Stimulated activated naive CD8-positive, alpha-beta T cell treated with anti-CD3 and anti-CD28 coated beads, Interleukin-15, Interleukin-2, amounts not matched to agents 100 ng/mL and 50 ng/mL, for 24 hours (primary cell): ENCODE results near the gene FAM13A.
"Not testable (repeated sequence)": the region's sequence is repeated elsewhere in the genome, so short reads cannot be mapped to it uniquely, and the experiment has no call there.

Source experiments
- H3K27ac Mint-ChIP-seq: one replicate; pipeline ENCODE4 v1.8.0; 2021; ENCODE audit warnings: mild to moderate bottlenecking, mixed read lengths
- H3K27me3 Mint-ChIP-seq: one replicate; pipeline ENCODE4 v1.8.0; 2021; ENCODE audit warnings: mixed read lengths
- H3K36me3 Mint-ChIP-seq: one replicate; pipeline ENCODE4 v1.8.0; 2021; ENCODE audit warnings: low read depth, mixed read lengths
- H3K4me1 Mint-ChIP-seq: one replicate; pipeline ENCODE4 v1.8.0; 2021; ENCODE audit warnings: low read depth, mixed read lengths
- H3K4me3 Mint-ChIP-seq: one replicate; pipeline ENCODE4 v1.8.0; 2021; ENCODE audit warnings: mild to moderate bottlenecking, mixed read lengths
- H3K9me3 Mint-ChIP-seq: one replicate; pipeline ENCODE4 v1.8.0; 2021; ENCODE audit warnings: mixed read lengths

FAM13A gene

DNA sequence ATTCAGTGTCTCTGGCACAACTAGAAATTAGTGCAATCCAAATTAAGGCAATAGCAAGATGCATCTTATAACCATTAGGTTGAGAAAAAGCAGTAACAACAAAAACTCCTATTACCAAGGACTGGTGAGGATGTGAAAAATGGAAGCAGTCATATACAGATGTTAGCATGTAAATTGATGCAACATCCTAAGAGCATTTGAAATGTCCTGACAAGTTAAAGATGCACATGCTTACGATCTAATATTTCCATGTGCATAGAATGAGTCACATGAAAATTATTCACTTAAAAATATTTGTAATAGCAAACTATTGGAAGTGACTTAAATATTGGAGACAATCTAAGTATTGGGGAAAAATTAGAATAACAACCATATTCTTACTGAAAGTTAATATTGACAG is 163.0 kb downstream of the FAM13A start:
- Mint-ChIP-seq H3K9me3 (no peaks in the 10 kb centered on the region), H3K36me3 (no peaks in the 10 kb centered on the region), H3K4me1 (no peaks in the 10 kb centered on the region), H3K4me3 (no peak overlapping the region), H3K27ac (no peak overlapping the region), H3K27me3 (peaks cover 6% of the 10 kb centered on the region)

DNA sequence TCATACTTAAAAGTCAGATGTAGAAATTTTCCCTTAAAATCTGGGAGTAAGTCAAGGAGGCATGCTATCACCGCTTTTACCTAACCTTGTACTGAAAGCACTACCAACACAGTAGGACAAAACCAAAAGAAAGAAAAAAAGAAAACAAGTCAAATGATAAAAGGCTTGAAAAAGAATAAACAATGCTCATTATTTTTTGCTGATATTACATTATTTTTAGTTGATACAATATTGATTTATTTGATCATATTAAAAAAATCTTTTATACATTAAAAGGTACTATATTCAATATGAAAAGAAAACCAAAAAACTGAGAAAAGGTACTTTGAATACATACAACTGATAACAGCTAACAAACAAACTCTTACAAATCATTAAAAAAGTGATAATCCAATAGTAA is 164.3 kb downstream of the FAM13A start:
- Mint-ChIP-seq H3K36me3 (no peaks in the 10 kb centered on the region), H3K4me1 (no peaks in the 10 kb centered on the region), H3K27me3 (peaks cover 6% of the 10 kb centered on the region), H3K27ac (no peak overlapping the region), H3K4me3 (no peak overlapping the region), H3K9me3 (no peaks in the 10 kb centered on the region)

DNA sequence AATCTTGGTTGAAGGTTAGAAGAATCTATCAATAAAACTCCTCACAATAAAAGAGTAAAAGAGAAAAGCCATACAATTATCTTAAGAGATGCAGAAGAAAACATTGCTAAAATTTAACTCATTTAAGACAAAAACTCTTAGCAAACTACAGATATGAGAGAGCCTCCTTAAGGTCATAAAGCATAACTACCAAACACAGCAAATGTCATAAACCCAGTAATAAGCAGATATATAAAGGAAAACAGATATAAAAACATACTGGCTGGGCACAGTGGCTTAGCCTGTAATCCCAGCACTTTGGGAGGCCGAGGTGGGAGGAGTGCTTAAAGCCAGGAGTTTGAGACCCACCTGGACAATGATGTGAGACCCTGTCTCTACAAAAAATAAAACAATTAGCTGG is 165.3 kb downstream of the FAM13A start:
- Mint-ChIP-seq H3K27ac (no peak overlapping the region), H3K9me3 (no peaks in the 10 kb centered on the region)

DNA sequence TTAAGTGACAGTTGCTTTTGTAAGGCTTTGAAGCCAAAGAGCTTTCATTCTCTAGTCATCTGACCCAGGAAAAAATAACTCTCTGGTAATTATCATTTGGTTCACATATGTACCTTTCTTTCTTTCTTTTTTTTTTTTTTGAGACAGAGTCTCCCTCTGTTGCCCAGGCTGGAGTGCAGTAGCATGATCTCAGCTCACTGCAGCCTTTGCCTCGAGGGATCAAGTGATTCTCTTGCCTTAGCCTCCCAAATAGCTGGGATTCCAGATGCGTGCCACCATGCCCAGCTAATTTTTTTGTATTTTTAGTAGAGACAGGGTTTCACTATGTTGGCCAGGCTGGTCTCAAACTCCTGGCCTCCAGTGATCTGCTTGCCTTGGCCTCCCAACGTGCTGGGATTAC is 169.6 kb downstream of the FAM13A start:
- not testable (repeated sequence) for H3K9me3 Mint-ChIP-seq, H3K4me3 Mint-ChIP-seq, H3K36me3 Mint-ChIP-seq, H3K4me1 Mint-ChIP-seq, H3K27me3 Mint-ChIP-seq, H3K27ac Mint-ChIP-seq

More for the DNA sequence above, 165.3 kb downstream of the FAM13A start:
- H3K27me3 Mint-ChIP-seq, result peaks cover 6% of the 10 kb centered on the region
- no peaks in the 10 kb centered on the region for H3K4me1 Mint-ChIP-seq
- H3K36me3 Mint-ChIP-seq, result no peaks in the 10 kb centered on the region
- H3K4me3 Mint-ChIP-seq, result no peak overlapping the region

DNA sequence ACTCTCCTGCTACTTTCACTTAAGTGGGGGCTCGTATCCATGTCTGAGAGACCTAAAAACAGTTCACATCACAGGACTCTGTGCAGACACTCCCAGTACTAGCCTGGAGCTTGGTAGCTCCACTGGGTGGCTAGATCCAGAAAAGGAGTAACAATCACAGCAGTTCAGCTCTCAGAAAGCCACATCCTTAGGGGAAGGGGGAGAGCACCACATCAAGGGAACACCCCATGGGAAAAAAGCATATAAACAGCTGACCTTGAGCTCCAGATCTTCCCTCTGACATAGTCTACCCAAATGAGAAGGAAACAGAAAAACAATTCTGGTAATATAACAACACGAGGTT is 175.8 kb downstream of the FAM13A start:
- H3K27ac Mint-ChIP-seq, result no peak overlapping the region

DNA sequence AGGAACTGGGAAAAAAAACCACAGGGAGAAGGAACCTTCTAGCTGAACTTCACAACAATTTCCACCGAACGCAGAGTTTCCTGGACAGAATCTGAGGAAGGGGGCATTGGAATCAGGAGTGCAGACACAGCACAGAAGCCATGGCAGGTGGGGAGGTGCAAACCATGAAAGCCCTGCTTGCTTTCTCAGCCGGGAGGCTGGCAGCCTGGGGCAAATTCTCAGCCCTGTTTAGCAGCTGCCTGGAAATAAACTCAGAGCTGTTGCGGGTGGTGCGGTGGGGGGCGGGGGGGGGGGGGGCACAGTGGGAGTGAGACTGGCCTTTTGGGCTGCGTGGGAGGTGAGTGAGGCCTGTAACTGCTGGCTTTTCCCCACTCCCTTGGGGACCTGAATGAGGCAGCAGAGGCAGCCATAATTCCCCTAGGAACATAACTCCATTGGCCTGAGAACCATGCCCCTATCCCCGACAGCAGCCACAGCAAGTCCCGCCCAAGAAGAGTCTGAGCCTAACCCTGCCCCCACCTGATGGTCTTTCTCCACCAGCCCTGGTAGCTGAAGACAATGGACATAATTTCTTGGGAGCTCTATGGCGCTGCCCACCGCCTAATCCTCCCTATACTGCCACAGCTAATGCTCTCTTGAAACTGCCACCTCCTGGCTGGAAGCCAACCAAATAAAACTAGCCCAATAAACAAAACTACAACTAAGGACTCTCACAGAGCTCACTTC is 176.3 kb downstream of the FAM13A start:
- Mint-ChIP-seq H3K27me3 (no peaks in the 10 kb centered on the region), H3K9me3 (no peaks in the 10 kb centered on the region), H3K27ac (no peak overlapping the region), H3K4me1 (no peaks in the 10 kb centered on the region), H3K4me3 (no peak overlapping the region), H3K36me3 (no peaks in the 10 kb centered on the region)

More for the DNA sequence above, 175.8 kb downstream of the FAM13A start:
- Mint-ChIP-seq H3K27me3 (no peaks in the 10 kb centered on the region), H3K4me3 (no peak overlapping the region), H3K9me3 (no peaks in the 10 kb centered on the region), H3K4me1 (no peaks in the 10 kb centered on the region), H3K36me3 (no peaks in the 10 kb centered on the region)

DNA sequence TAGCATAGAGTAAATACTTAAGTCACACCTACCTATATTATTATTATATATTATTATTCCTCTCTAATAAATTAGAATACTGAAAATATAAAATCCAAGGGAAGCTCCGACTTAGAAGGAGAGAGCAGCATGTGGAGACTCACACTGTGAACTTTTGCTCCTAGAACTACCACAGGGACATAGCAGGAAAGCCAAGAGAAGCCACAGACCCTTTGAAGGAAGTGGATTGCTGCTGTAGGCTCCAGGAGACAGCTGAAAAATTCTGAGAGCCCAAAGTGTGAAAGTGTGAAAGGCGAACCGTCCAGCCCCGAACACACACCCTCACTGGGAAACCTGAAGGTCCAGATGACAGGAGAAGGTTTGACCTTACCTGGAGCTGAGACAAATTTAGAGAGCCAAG is 177.0 kb downstream of the FAM13A start:
- Mint-ChIP-seq H3K9me3 (no peaks in the 10 kb centered on the region), H3K36me3 (no peaks in the 10 kb centered on the region), H3K4me1 (no peaks in the 10 kb centered on the region), H3K4me3 (no peak overlapping the region), H3K27ac (no peak overlapping the region), H3K27me3 (no peaks in the 10 kb centered on the region)

DNA sequence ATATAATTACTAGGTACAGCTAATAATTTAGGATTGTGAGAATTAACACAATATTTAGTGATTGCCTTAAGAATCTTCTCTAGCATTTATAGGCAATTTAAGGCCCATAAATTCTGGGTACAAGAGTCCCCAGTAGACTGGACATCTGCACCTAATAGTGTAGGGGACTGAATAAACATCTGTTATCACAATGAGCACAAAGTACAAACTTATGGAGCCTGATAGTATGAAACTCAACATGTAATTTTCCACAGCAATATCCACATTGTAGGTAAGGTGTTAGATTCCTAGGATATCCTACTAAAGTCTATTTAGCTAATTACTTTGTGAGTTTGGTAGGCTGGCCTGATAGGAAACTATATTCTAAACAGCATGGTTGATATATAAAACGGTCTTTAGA is 178.3 kb downstream of the FAM13A start:
- Mint-ChIP-seq H3K27ac (no peak overlapping the region), H3K36me3 (no peaks in the 10 kb centered on the region), H3K4me1 (no peaks in the 10 kb centered on the region), H3K27me3 (no peaks in the 10 kb centered on the region), H3K9me3 (no peaks in the 10 kb centered on the region), H3K4me3 (no peak overlapping the region)

DNA sequence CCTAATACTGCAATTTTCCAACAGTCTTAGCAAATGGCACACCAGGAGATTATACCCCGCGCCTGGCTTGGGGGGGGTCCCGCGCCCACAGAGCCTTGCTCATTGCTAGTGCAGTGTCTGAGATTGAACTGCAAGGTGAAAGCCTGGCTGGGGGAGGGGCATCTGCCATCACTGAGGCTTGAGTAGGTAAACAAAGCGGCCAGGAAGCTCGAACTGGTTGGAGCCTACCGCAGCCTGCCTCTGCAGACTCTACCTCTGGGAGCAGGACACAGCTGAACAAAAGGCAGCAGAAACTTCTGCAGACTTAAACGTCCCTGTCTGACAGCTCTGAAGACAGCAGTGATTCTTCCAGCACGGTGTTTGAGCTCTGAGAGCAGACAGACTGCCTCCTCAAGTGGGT is 186.6 kb downstream of the FAM13A start:
- Mint-ChIP-seq H3K36me3 (no peaks in the 10 kb centered on the region), H3K4me3 (no peak overlapping the region), H3K27me3 (peaks cover 8% of the 10 kb centered on the region), H3K9me3 (no peaks in the 10 kb centered on the region), H3K27ac (no peak overlapping the region), H3K4me1 (no peaks in the 10 kb centered on the region)

DNA sequence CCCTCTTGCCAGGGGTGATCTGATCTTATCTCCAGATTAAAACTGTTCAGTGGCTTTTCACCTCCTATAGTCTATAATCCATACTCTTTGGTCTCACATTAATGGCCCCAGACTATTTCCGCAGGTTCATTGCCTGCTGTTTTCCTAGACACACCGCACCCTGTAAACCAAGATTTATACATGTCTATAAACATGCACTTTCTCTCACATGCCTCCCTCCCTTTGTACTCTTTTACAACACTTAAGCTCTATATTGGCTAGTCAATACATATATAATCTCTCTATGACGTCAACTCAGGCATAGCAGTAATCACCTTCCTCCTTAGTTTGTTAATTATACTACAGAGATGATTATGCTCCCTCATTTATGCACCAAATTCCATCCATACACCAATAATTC is 188.5 kb downstream of the FAM13A start:
- Mint-ChIP-seq H3K4me1 (no peaks in the 10 kb centered on the region), H3K4me3 (no peak overlapping the region), H3K27me3 (peaks cover 8% of the 10 kb centered on the region), H3K9me3 (no peaks in the 10 kb centered on the region), H3K36me3 (no peaks in the 10 kb centered on the region), H3K27ac (no peak overlapping the region)

DNA sequence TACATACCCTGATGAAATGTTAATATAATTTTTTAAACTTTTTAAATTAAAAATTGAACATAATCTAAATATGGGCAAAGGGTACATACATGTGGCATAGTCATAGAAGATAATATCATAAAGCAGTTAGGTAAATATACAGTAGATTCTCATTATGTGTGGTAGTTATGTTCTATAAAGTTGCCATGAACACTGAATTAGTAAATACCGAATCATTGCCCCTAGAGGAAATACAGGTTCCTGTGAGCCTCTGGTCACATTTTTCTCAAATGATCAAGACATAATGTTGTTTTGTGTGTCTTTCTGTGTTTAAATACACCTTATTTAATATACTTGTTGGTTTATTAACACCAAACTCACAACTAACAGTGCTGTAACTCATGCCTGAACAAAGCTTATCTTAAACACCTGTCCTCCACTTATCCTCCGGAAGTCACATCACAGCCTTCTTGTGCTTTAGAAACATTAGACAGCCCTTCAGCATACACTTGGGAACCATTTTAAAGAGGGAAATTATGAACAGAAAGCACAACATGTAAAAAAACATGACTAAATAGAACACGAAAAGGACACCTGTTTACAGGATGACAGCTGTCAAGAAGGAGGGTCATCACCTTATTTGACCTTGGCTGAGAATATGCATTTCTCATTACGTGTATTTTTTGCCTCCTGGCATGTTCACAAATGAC is 190.0 kb downstream of the FAM13A start:
- H3K36me3 Mint-ChIP-seq, result no peaks in the 10 kb centered on the region
- H3K9me3 Mint-ChIP-seq, result no peaks in the 10 kb centered on the region
- peaks cover 6% of the 10 kb centered on the region for H3K27me3 Mint-ChIP-seq
- H3K4me3 Mint-ChIP-seq, result no peak overlapping the region
- no peak overlapping the region for H3K27ac Mint-ChIP-seq
- no peaks in the 10 kb centered on the region for H3K4me1 Mint-ChIP-seq

DNA sequence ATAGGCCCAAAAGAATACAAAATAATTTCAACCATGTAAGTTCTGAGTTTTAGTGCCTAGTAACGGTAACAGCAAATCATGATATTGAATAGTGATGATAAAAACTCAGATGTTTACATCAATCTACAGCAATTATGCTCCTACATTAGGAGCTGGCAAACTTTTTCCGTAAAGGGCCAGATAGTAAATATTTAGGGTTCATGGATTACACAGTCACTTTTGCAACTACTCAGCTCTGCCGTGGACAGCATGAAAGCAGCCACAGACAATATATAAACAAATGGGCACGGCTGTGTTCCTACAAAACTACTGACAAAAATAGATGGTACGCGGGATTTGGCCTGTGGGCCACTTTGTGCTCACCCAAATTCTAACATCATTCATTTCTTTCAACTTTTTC is 191.5 kb downstream of the FAM13A start:
- no peaks in the 10 kb centered on the region for H3K9me3 Mint-ChIP-seq
- no peaks in the 10 kb centered on the region for H3K36me3 Mint-ChIP-seq
- peaks cover 4% of the 10 kb centered on the region for H3K27me3 Mint-ChIP-seq
- H3K27ac Mint-ChIP-seq, result no peak overlapping the region
- H3K4me3 Mint-ChIP-seq, result no peak overlapping the region
- no peaks in the 10 kb centered on the region for H3K4me1 Mint-ChIP-seq

DNA sequence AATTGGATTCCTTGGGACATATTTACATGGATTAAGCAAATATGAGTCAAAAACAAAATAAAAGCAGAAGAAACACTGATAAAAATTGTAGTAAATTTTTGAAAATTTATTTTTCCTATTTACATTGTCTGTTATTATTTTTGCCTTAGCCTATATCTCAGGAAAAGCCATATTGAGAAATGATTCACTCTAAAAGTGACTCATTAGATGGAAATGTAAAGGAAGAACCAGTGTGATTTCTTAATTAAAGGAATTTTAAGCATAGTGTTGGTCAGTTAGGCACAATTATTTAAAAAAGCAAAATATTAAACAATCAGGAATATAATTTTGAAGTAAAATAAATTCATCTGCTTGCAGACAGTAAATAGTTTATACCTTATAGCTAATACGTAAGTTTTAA is 191.9 kb downstream of the FAM13A start:
- no peak overlapping the region for H3K27ac Mint-ChIP-seq
- no peaks in the 10 kb centered on the region for H3K4me1 Mint-ChIP-seq
- H3K27me3 Mint-ChIP-seq, result peaks cover 4% of the 10 kb centered on the region
- H3K4me3 Mint-ChIP-seq, result no peak overlapping the region
- no peaks in the 10 kb centered on the region for H3K36me3 Mint-ChIP-seq
- no peaks in the 10 kb centered on the region for H3K9me3 Mint-ChIP-seq

DNA sequence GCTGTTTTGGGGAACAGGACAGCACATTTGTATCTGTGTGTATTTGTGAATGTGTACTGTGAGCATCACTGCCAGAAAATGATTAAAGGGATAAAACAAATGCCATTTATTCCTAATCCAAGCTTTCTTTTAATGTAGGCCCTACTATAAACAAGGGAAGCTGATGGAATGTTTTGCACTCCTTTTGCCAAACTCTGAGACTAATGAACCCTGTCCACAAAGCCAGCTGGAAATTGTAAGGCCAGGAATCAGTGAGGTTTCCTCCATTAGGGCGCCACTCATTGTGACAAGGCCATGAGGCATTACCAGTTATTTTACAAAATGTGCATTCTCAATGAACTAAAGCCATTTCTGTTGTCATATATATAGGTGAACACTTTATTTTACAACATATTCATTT is 196.4 kb downstream of the FAM13A start:
- H3K27ac Mint-ChIP-seq, result no peak overlapping the region
- H3K27me3 Mint-ChIP-seq, result no peaks in the 10 kb centered on the region

DNA sequence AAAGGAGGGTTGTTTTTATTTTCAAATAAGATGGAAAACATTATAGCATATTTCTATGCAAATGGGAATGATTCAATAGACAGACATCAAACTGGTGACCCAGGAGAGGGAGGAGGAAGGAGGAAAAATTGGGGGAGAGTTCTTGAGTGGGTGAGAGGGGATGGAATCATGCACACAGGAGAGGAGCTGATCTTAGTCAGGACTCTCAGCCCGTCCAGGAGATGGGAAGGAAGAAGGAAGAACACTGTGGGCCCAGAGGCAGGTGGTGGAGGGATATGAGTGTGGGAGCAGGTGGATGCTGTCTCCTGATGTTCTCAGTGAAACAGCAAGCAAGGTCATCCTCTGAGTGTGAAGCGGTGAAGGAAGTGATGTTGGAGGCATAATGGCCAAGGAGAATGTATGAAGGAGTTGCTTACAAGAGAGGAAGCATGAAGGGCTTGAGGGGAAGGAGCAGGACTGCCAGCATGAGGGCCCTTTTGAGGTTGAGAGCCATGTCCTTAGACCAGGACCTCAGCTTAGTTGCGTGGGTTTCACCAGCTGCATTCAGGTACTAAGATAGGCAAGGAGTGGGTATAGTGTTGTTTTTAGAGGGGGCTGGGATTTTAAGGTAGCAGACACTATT is 197.7 kb downstream of the FAM13A start:
- H3K9me3 Mint-ChIP-seq, result no peaks in the 10 kb centered on the region
- H3K4me1 Mint-ChIP-seq, result peaks cover 5% of the 10 kb centered on the region
- H3K36me3 Mint-ChIP-seq, result no peaks in the 10 kb centered on the region
- no peak overlapping the region for H3K4me3 Mint-ChIP-seq
- H3K27me3 Mint-ChIP-seq, result no peaks in the 10 kb centered on the region
- H3K27ac Mint-ChIP-seq, result no peak overlapping the region

More for the DNA sequence above, 196.4 kb downstream of the FAM13A start:
- Mint-ChIP-seq H3K4me1 (peaks cover 5% of the 10 kb centered on the region), H3K36me3 (no peaks in the 10 kb centered on the region), H3K9me3 (no peaks in the 10 kb centered on the region), H3K4me3 (no peak overlapping the region)
